ENCODE measurements around the gene EDEM3. TPM values are rescaled to one million over a fixed set of nuclear protein-coding genes. Genes with fewer than 3 reads are reported as not detected.

Gene EDEM3
- polyA plus RNA-seq, 1 donor (not counting 4 experiments of a cell fraction or from before 2014, with no cell fraction given) = 23.6 TPM

- TF ChIP-seq CTCF (optimal IDR thresholded peaks at IDR 0.05 in 1 of 3, IDR thresholded peaks at IDR 0.05 in 1 of 3, conservative IDR thresholded peaks at IDR 0.05 in 1 of 3; ENCODE audit: extremely low read depth in 1 of 3, insufficient read depth in 2 of 3, low read length in 3 of 3) = no peak
- no peak for TF ChIP-seq EZH2 (IDR thresholded peaks at IDR 0.05; ENCODE audit: low read length)
- no peaks in the 10 kb centered on the region for H4K20me1 ChIP-seq (ENCODE audit: control insufficient read depth, extremely low read depth, insufficient read depth, low read length)
- no peak overlapping the region for H3K9ac ChIP-seq (ENCODE audit: control insufficient read depth, extremely low read depth, insufficient read depth, low read length)
- H3K79me2 ChIP-seq (ENCODE audit: control insufficient read depth, insufficient read depth, low read length) = no peaks in the 10 kb centered on the region
- no peaks in the 10 kb centered on the region for H3K9me1 ChIP-seq (ENCODE audit: control insufficient read depth, extremely low read depth, insufficient read depth, low read length)
- FAIRE-seq (no peak), DNase-seq (ENCODE audit: low read depth, low spot score) (no peak)
- no peak overlapping the region for H3K27ac ChIP-seq (ENCODE audit: control insufficient read depth, insufficient read depth, low read length)
- peaks cover 17% of the 10 kb centered on the region for H3K4me1 ChIP-seq (ENCODE audit: control insufficient read depth, extremely low read depth, insufficient read depth, low read length)
- no peaks in the 10 kb centered on the region for H3K9me3 ChIP-seq (ENCODE audit: control insufficient read depth, low read depth, low read length)
- no peaks in the 10 kb centered on the region for H3K36me3 ChIP-seq (ENCODE audit: control insufficient read depth in 2 of 2, extremely low read depth in 1 of 2, insufficient read depth in 2 of 2, low read length in 2 of 2)
- H2AFZ ChIP-seq (ENCODE audit: control insufficient read depth, low read length) = no peak overlapping the region
- no peaks in the 10 kb centered on the region for H3K27me3 ChIP-seq (ENCODE audit: control insufficient read depth, extremely low read depth, insufficient read depth, low read length)
- no peak overlapping the region for H3K4me3 ChIP-seq (ENCODE audit: control insufficient read depth in 2 of 3, extremely low read depth in 1 of 3, insufficient read depth in 2 of 3, low read depth in 1 of 3, low read length in 3 of 3)
- no peak overlapping the region for H3K4me2 ChIP-seq (ENCODE audit: control insufficient read depth, extremely low read depth, insufficient read depth, low read depth, low read length)
- dilution Hi-C loops (cut with MboI; ENCODE audit: extremely low pct_ligation_motif_present, low sequenced_read_pairs) = no loop called here
Observed at GRCh38 chr1:184789884-184790283, 35.2 kb upstream of the EDEM3 start.

DNA sequence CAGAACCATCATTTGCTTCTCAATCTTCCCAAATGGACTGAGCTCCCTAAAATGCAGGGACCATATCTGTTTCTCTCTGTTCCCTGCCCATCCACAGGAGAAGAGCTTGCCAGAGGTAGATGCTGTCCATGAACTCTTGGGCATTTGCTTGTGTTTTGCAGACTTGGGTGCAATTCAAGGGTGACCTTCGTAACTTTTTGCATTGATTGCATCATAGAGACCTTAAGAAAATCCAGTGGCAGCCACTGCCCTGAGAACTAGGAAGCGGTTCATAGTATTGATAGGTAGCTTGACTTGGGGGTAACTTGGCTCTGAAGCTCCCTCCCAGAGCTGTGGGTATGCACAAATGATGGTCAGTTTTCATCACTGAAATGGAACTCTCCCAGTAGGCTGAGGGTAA is 34.3 kb upstream of the EDEM3 start:
- Histone ChIP-seq H3K9me1 (ENCODE audit: control insufficient read depth, extremely low read depth, insufficient read depth, low read length) (no peaks in the 10 kb centered on the region), H2AFZ (ENCODE audit: control insufficient read depth, low read length) (no peak overlapping the region), H3K9ac (ENCODE audit: control insufficient read depth, extremely low read depth, insufficient read depth, low read length) (no peak overlapping the region), H3K27me3 (ENCODE audit: control insufficient read depth, extremely low read depth, insufficient read depth, low read length) (no peaks in the 10 kb centered on the region), H3K36me3 (ENCODE audit: control insufficient read depth in 2 of 2, extremely low read depth in 1 of 2, insufficient read depth in 2 of 2, low read length in 2 of 2) (no peaks in the 10 kb centered on the region), H3K27ac (ENCODE audit: control insufficient read depth, insufficient read depth, low read length) (no peak overlapping the region), H3K9me3 (ENCODE audit: control insufficient read depth, low read depth, low read length) (no peaks in the 10 kb centered on the region), H3K4me2 (ENCODE audit: control insufficient read depth, extremely low read depth, insufficient read depth, low read depth, low read length) (no peak overlapping the region), H3K79me2 (ENCODE audit: control insufficient read depth, insufficient read depth, low read length) (no peaks in the 10 kb centered on the region), H4K20me1 (ENCODE audit: control insufficient read depth, extremely low read depth, insufficient read depth, low read length) (no peaks in the 10 kb centered on the region), H3K4me1 (ENCODE audit: control insufficient read depth, extremely low read depth, insufficient read depth, low read length) (peaks cover 17% of the 10 kb centered on the region), H3K4me3 (ENCODE audit: control insufficient read depth in 2 of 3, extremely low read depth in 1 of 3, insufficient read depth in 2 of 3, low read depth in 1 of 3, low read length in 3 of 3) (no peak overlapping the region)
- DNase-seq (ENCODE audit: low read depth, low spot score) (no peak), FAIRE-seq (no peak)
- TF ChIP-seq CTCF (optimal IDR thresholded peaks at IDR 0.05 in 1 of 3, IDR thresholded peaks at IDR 0.05 in 1 of 3, conservative IDR thresholded peaks at IDR 0.05 in 1 of 3; ENCODE audit: extremely low read depth in 1 of 3, insufficient read depth in 2 of 3, low read length in 3 of 3) (no peak), EZH2 (IDR thresholded peaks at IDR 0.05; ENCODE audit: low read length) (no peak)
- dilution Hi-C loops (cut with MboI; ENCODE audit: extremely low pct_ligation_motif_present, low sequenced_read_pairs) = no loop called here

Measured in keratinocyte (primary cell).